A549 (cell line): ENCODE data around the gene PSME3IP1.

Experiments used
- CBX2 ChIP-seq: fragments of 200-600 bp; sonication (generic); IDR thresholded peaks from 2 replicates; pipeline ENCODE4 v1.6.1; 2016; ENCODE audit warnings: low read depth, mild to moderate bottlenecking, borderline replicate concordance
- GATA3 ChIP-seq: IDR thresholded peaks from 2 replicates; pipeline ENCODE4 v1.6.1; 2012; ENCODE audit warnings: borderline replicate concordance
- MYC ChIP-seq: IDR thresholded peaks from 2 replicates; pipeline ENCODE4 v1.6.1; 2012; ENCODE audit warnings: mild to moderate bottlenecking, inconsistent platforms, low read length, improper control_type of control experiment, borderline replicate concordance
- PHF8 ChIP-seq: fragments of 200-600 bp; sonication (generic); IDR thresholded peaks from 2 replicates; pipeline ENCODE4 v1.6.1; 2016; ENCODE audit warnings: low read depth, mild to moderate bottlenecking, antibody characterized with exemption, moderate library complexity, borderline replicate concordance
- RFX5 ChIP-seq: fragments of 450-650 bp; IDR thresholded peaks from 2 replicates; pipeline ENCODE4 v1.7.1; 2014; ENCODE audit warnings: antibody characterized with exemption, mild to moderate bottlenecking, moderate library complexity
- TP53 ChIP-seq: fragments of 250-450 bp; sonication (Bioruptor Pico); IDR thresholded peaks from 2 replicates; pipeline ENCODE4 v1.5.0; 2021; ENCODE audit warnings: mild to moderate bottlenecking, moderate library complexity
- TF ChIP-seq, protein P1 (sequence below): fragments of >200 bp; sonication (Bioruptor Twin); formaldehyde crosslinking; IDR thresholded peaks from 3 replicates; pipeline ENCODE4 v1.5.1; 2016

DNA sequence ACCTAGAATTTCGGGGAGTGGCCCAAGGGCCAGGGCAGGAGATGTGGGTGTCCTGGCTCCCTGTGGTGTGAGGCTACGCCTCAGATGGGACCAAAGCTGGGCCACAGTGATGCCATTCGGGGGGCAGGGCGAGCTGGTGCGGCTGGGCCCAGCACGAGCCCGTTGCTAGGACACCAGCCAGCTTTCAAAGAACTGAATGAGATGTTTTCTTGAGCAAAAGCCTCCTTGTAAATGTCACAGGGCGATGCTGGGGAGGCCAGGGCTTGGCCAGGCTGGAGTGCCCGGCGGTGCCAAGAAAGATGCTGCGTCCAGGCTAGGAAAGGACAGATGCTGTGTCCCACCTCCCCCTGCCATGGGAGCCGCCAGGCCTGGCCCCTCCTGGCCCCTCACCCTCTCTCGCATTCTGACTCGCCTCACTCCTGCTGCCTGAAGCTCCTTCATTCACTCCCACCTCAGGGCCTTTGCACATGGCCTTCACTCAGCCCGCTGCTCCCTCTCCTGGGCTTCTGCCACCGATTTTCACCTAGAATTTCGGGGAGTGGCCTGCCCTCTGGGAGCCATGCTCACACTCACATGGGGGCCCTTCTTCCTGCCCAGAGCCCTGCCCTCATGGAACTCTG, 54.4 kb downstream of the PSME3IP1 start:
- TF ChIP-seq TP53 (no peak), GATA3 (no peak), CBX2 (no peak), PHF8 (no peak), MYC (no peak), RFX5 (no peak)
- TF ChIP-seq, protein P1, sequence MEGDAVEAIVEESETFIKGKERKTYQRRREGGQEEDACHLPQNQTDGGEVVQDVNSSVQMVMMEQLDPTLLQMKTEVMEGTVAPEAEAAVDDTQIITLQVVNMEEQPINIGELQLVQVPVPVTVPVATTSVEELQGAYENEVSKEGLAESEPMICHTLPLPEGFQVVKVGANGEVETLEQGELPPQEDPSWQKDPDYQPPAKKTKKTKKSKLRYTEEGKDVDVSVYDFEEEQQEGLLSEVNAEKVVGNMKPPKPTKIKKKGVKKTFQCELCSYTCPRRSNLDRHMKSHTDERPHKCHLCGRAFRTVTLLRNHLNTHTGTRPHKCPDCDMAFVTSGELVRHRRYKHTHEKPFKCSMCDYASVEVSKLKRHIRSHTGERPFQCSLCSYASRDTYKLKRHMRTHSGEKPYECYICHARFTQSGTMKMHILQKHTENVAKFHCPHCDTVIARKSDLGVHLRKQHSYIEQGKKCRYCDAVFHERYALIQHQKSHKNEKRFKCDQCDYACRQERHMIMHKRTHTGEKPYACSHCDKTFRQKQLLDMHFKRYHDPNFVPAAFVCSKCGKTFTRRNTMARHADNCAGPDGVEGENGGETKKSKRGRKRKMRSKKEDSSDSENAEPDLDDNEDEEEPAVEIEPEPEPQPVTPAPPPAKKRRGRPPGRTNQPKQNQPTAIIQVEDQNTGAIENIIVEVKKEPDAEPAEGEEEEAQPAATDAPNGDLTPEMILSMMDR: no peak
